ENCODE results near the gene PCDHA2.
"Not testable (repeated sequence)": the region's sequence is repeated elsewhere in the genome, so short reads cannot be mapped to it uniquely, and the experiment has no call there.

PCDHA2 gene

DNA sequence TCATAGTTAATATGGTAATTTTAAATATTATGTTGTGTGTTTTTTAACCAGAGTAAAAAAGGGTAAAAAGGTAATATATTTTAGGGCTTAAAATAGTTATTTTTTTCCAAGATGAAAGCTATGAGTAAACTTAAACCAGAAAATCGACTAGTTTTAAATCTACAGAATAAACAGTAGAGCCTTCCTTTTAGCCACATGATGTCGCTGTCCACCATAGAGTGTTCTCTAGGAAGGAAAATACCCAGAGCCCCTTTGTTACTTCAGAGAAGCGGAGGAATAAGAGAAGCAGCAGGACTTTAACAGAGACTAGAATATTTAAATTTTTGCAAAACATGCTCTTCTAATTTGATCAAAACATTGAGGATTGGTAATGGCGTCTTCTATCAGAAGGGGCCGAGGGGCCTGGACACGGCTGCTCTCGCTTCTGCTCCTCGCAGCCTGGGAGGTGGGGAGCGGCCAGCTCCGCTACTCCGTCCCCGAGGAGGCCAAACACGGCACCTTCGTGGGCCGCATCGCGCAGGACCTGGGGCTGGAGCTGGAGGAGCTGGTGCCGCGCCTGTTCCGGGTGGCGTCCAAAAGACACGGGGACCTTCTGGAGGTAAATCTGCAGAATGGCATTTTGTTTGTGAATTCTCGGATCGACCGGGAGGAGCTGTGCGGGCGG lies at the start of gene PCDHA2:
TSS of gene PCDHA2 (plus strand) at position 258 of the 664 bp plus-strand sequence.
- DNase-seq (ENCODE audit: low read depth in 3 of 3): no peak

DNA sequence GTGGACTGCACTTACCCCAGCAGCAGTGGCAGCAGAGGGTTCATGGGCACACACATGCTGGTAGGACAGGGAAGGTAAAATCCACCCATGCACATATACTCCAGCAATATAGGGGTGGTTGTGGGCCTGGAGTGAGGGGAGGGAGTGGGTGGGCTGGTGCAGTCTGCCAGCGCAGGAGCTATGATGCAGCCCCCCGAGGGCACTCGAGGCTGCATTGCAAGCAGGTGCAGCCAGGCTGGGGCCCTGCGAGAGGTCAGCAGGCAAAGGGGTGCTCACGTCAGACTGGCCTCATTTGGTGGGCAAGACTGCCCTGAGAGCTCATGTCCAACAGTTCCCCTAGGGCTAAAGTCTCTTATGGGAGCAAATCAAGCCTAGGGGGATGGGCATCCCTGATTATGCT lies 41.1 kb upstream of the PCDHA2 start:
- DNase-seq (ENCODE audit: low read depth in 3 of 3): no peak

DNA sequence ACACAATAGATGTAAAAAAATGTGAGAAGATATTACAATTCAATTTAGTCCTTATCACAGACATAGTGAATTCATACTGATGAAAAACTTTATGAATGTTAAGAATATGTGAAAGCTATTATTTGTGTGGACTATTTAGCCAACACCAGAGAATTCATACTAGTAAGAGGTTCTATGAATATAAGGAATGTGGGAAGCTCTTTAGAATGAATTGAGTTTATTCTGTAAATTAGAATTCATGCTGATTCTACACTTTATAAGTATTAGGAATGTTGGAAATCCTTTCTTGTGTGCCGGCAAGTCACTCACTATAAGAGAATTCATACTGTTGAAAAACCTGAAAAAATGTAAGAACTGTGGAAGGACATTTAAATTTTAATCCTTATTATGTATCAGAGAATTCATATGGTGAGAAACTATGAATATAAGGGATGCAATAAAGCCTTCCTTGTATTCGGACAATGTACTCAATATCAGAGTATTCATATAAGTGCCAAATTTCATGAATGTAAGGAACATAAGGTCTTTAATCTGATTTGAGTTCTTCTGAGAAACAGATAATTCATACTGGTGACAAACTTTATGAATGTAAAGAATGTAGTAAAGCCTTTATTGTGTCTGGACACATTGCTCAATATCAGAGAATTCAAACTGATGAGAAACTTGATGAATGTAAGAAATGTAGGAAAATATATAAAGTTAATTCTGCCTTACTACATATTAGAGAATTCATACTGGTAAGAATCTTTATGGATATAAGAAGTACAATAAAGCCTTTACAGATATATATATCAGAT lies 30.3 kb upstream of the PCDHA2 start:
- no peak for DNase-seq (ENCODE audit: low read depth in 3 of 3)

DNA sequence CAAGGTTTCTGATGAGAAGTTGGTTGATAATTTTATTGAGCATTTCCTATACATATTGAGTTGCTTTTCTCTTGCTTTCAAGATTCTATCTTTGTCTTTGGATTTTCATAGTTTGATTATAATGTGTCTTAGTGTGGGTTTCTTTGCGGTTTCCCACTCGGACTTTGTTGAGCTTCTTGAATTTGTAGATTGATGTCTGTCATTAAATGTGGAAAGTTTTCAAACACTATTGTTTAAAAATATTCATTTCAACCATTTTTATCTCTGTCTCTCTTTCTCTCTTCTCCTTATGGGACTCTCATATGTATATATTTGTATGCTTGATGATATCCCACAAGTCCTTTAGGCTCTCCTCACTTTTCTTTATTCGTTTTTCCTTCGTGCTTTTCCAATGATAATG lies 27.2 kb upstream of the PCDHA2 start:
- DNase-seq (ENCODE audit: low read depth in 3 of 3): no peak

DNA sequence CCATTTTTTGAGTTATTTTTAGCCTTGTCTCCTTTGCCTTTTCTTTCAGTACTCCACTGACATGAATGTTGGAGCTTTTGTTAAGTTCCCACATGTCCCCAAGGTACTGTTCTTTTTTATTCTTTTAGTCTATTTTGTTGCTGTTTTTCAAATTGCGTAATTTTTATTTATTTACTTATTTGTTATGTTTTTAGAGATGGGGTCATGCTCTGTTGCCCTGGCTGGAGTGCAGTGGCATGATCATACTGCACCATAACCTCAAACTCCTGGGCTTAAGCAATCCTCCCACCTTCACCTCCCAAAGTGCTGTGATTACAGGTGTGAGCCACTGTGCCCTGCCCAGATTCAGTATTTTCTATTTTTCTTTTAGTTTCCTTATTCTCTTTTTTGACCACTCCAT lies 14.1 kb upstream of the PCDHA2 start:
- DNase-seq (ENCODE audit: low read depth in 3 of 3): no peak

DNA sequence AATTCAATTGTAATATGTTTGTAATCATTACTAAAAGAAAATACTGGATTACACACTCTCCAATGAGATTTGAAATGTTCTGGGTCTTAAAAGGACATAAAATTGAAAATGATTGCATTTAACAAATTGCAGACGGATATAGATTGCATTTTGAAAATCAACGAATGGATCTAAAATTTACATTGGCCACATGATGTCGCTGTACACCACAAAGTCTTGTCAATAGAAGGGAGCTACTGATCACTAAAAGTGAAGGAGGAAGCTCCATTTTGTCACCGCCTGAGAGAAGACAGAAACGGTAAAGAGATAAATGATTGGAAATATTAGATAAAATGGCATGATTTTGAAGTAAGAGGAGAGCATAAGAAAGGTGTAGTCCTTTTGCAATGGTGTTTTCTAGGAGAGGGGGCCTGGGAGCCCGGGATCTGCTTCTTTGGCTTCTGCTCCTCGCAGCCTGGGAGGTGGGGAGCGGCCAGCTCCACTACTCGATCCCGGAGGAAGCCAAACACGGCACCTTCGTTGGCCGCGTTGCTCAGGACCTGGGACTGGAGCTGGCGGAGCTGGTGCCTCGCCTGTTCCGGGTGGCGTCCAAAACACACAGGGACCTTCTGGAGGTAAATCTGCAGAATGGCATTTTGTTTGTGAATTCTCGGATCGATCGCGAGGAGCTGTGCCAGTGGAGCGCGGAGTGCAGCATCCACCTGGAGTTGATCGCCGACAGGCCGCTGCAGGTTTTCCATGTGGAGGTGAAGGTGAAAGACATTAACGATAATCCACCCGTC lies 8.6 kb upstream of the PCDHA2 start, which contains the start of gene PCDHA1:
TSS of gene PCDHA1 (plus strand) at position 236 of the 782 bp plus-strand sequence.
- no peak for DNase-seq (ENCODE audit: low read depth in 3 of 3)

DNA sequence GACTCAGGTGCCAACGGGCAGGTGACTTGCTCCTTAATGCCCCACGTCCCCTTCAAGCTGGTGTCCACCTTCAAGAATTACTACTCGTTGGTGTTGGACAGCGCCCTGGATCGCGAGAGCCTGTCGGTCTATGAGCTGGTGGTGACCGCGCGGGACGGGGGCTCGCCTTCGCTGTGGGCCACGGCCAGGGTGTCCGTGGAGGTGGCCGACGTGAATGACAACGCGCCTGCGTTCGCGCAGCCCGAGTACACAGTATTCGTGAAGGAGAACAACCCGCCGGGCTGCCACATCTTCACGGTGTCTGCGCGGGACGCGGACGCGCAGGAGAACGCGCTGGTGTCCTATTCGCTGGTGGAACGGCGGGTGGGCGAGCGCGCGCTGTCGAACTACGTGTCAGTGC lies 7.2 kb upstream of the PCDHA2 start:
- not testable (repeated sequence) for DNase-seq (ENCODE audit: low read depth in 3 of 3)

DNA sequence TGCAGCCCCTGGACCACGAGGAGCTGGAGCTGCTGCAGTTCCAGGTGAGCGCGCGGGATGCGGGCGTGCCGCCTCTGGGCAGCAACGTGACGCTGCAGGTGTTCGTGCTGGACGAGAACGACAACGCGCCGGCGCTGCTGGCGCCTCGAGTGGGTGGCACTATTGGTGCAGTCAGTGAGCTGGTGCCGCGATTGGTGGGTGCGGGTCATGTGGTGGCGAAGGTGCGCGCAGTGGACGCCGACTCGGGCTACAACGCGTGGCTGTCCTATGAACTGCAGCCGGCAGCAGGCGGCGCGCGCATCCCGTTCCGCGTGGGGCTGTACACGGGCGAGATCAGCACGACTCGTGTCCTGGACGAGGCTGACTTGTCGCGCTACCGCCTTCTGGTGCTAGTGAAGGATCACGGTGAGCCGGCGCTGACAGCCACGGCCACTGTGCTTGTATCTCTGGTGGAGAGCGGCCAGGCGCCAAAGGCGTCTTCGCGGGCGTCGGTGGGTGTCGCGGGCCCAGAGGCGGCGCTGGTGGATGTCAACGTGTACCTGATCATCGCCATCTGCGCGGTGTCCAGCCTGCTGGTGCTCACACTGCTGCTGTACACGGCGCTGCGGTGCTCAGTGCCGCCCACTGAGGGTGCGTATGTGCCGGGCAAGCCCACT lies 6.7 kb upstream of the PCDHA2 start:
- not testable (repeated sequence) for DNase-seq (ENCODE audit: low read depth in 3 of 3)

DNA sequence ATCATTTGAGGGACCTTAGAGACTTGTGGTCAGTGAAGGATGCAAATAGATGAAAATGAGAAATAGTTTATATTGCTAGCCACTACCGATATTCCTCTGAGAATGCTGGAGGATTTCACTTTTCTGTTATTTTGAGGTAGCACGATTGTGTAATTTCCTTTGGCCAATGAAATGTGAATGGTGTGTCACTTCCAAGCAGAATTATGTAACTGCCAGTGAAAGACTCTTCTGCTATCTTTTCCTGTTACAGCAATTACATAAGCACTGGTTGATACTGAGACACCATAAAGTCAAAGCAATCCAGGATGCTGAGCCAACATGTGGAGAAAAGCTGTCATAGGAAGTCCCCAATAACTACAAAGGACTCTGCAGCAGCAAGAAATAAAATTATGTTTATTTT lies 3.6 kb upstream of the PCDHA2 start:
- DNase-seq (ENCODE audit: low read depth in 3 of 3): no peak

DNA sequence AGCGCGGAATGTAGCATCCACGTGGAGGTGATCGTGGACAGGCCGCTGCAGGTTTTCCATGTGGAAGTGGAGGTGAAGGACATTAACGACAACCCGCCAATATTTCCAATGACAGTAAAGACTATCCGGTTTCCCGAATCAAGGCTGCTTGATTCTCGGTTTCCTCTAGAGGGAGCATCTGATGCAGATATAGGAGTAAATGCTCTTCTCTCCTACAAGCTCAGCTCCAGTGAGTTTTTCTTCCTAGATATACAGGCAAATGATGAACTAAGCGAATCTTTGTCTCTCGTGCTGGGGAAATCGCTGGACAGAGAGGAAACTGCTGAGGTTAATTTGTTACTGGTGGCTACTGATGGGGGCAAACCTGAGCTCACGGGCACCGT lies 598 bp downstream of the PCDHA2 start:
- no peak for DNase-seq (ENCODE audit: low read depth in 3 of 3)

DNA sequence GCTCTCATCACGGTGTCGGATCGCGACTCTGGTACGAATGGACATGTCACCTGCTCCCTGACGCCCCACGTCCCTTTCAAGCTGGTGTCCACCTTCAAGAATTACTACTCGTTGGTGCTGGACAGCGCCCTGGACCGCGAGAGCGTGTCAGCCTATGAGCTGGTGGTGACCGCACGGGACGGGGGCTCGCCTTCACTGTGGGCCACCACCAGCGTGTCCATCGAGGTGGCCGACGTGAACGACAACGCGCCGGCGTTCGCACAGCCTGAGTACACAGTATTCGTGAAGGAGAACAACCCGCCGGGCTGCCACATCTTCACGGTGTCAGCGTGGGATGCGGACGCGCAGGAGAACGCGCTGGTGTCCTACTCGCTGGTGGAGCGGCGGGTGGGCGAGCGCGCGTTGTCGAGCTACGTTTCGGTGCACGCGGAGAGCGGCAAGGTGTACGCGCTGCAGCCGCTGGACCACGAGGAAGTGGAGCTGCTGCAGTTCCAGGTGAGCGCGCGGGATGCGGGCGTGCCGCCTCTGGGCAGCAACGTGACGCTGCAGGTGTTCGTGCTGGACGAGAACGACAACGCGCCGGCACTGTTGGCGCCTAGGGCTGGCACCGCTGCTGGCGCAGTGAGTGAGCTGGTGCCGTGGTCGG lies 1.5 kb downstream of the PCDHA2 start:
- DNase-seq (ENCODE audit: low read depth in 3 of 3): not testable (repeated sequence)

DNA sequence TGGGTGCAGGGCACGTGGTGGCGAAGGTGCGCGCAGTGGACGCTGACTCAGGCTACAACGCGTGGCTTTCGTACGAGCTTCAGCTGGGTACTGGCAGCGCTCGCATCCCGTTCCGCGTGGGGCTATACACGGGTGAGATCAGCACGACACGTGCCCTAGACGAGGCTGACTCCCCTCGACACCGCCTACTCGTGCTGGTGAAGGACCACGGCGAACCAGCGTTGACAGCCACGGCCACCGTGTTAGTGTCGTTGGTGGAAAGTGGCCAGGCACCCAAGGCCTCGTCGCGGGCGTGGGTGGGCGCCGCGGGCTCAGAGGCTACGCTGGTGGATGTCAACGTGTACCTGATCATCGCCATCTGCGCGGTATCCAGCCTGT lies 2.1 kb downstream of the PCDHA2 start:
- DNase-seq (ENCODE audit: low read depth in 3 of 3): no peak

DNA sequence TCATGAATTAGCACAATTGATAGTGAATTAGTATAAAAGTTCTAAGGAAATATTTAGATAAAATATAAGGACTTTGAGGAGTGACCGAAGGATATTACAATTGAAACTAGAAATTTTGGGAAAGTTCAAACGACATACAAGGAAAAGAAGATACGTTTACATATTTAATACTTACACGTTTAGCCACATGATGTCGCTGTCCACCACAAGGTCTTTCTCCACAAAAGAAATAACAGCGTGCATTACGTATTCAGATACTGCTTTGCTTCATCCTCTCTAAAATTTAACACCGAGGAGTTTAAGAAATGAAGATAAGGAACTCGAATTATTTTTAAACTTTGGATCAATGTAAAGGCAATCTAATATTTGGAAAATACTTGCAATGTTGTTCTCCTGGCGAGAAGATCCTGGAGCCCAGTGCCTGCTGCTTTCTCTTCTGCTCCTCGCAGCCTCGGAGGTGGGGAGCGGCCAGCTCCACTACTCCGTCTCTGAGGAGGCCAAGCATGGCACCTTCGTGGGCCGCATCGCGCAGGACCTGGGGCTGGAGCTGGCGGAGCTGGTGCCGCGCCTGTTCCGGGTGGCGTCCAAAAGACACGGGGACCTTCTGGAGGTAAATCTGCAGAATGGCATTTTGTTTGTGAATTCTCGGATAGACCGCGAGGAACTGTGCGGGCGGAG lies 6.3 kb downstream of the PCDHA2 start, which contains the start of gene PCDHA3:
TSS of gene PCDHA3 (plus strand) at position 242 of the 678 bp plus-strand sequence.
- DNase-seq (ENCODE audit: low read depth in 3 of 3): no peak

DNA sequence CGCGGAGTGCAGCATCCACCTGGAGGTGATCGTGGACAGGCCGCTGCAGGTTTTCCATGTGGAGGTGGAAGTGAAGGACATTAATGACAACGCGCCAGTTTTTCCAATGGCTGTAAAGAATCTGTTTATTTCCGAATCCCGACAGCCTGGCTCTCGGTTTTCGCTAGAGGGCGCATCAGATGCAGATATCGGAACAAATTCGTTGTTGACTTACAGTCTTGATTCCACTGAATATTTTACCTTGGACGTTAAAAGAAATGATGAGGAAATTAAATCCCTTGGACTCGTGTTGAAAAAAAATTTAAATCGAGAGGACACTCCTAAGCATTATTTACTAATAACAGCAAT lies 6.8 kb downstream of the PCDHA2 start:
- DNase-seq (ENCODE audit: low read depth in 3 of 3): no peak

DNA sequence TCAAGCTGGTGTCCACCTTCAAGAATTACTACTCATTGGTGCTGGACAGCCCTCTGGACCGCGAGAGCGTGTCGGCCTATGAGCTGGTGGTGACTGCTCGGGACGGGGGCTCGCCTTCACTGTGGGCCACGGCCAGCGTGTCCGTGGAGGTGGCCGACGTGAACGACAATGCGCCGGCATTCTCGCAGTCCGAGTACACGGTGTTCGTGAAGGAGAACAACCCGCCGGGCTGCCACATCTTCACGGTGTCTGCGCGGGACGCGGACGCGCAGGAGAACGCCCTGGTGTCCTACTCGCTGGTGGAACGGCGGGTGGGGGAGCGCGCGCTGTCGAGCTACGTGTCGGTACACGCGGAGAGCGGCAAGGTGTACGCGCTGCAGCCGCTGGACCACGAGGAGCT lies 7.7 kb downstream of the PCDHA2 start:
- DNase-seq (ENCODE audit: low read depth in 3 of 3): not testable (repeated sequence)

DNA sequence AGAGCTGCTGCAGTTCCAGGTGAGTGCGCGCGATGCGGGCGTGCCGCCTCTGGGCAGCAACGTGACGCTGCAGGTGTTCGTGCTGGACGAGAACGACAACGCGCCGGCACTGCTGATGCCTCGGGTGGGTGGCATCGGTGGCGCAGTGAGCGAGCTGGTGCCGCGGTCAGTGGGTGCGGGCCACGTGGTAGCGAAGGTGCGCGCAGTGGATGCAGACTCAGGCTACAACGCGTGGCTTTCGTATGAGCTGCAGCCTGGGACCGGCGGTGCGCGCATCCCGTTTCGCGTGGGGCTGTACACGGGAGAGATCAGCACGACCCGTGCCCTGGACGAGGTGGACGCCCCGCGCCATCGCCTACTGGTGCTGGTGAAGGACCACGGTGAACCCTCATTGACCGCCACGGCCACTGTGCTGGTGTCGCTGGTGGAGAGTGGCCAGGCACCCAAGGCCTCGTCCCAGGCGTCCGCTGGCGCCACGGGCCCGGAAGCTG lies 8.2 kb downstream of the PCDHA2 start:
- DNase-seq (ENCODE audit: low read depth in 3 of 3): no peak

DNA sequence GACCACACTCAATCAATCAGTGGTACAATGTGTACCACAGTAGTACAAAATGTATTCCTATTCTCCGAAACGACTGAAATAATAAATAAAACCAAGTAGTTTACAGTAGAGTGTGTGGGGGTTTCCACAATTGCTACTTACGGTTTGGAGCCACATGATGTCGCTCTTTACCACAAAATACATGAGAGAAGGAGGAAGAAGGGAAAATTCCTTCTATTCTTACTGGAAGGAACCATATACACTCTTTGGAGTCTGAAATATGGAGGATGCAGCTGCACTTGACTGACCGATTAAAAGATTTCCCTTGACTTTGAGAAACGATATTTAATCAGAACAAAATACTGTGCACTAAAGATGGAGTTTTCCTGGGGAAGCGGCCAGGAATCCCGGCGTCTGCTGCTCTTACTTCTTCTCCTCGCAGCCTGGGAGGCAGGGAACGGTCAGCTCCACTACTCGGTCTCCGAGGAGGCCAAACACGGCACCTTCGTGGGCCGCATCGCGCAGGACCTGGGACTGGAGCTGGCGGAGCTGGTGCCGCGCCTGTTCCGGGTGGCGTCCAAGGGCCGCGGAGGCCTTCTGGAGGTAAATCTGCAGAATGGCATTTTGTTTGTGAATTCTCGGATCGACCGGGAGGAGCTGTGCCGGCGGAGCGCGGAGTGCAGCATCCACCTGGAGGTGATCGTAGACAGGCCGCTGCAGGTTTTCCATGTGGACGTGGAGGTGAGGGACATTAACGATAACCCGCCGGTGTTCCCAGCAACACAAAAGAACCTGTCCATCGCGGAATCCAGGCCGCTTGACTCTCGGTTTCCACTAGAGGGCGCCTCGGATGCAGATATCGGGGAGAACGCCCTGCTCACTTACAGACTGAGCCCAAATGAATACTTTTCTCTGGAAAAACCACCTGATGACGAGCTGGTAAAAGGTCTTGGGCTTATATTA lies 12.5 kb downstream of the PCDHA2 start, which contains the start of gene PCDHA4:
TSS of gene PCDHA4 (plus strand) at position 235 of the 942 bp plus-strand sequence.
- no peak for DNase-seq (ENCODE audit: low read depth in 3 of 3)

DNA sequence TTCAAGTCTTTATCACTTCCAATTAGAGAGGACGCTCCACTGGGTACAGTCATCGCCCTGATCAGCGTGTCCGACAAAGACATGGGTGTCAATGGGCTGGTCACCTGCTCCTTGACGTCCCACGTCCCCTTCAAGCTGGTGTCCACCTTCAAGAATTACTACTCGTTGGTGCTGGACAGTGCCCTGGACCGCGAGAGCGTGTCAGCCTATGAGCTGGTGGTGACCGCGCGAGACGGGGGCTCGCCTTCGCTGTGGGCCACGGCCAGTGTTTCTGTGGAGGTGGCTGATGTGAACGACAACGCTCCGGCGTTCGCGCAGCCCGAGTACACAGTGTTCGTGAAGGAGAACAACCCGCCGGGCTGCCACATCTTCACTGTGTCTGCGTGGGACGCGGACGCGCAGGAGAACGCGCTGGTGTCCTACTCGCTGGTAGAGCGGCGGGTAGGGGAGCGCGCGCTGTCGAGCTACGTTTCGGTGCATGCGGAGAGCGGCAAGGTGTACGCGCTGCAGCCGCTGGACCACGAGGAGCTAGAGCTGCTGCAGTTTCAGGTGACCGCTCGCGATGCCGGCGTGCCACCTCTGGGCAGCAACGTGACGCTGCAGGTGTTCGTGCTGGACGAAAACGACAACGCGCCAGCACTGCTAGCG lies 13.7 kb downstream of the PCDHA2 start:
- DNase-seq (ENCODE audit: low read depth in 3 of 3): not testable (repeated sequence)

DNA sequence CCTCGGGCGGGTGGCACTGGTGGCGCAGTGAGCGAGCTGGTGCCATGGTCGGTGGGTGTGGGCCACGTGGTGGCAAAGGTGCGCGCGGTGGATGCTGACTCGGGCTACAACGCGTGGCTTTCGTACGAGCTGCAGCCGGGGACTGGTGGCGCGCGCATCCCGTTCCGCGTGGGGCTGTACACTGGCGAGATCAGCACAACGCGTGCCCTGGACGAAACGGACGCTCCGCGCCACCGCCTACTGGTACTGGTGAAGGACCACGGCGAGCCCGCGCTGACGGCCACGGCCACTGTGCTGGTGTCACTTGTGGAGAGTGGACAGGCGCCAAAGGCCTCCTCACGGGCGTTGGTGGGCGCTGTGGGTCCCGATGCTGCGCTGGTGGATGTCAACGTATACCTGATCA lies 14.2 kb downstream of the PCDHA2 start:
- no peak for DNase-seq (ENCODE audit: low read depth in 3 of 3)
